GM21786 (cell line): ENCODE data around the gene KIF26B.
"Not testable (repeated sequence)": the region's sequence is repeated elsewhere in the genome, so short reads cannot be mapped to it uniquely, and the experiment has no call there.

Source experiments
- ATAC-seq: cut with Tn5 transposase; IDR thresholded peaks from one replicate; pipeline ENCODE4 v1.9.1; 2021; ENCODE audit not compliant: unreplicated experiment

Gene KIF26B

GRCh38 chr1:245710961-245711903 lies 556.4 kb downstream of the KIF26B start:
- no peak for ATAC-seq

- not testable (repeated sequence) for ATAC-seq
These were observed 559.2 kb downstream of the KIF26B start for GRCh38 chr1:245714027-245714426.

- no peak for ATAC-seq
These were observed 560.5 kb downstream of the KIF26B start for GRCh38 chr1:245715291-245715701.

GRCh38 chr1:245715970-245716369 lies 561.2 kb downstream of the KIF26B start:
- ATAC-seq = no peak

GRCh38 chr1:245716561-245716960 lies 561.8 kb downstream of the KIF26B start:
- ATAC-seq = no peak

- no peak for ATAC-seq
These were observed 562.8 kb downstream of the KIF26B start for GRCh38 chr1:245717611-245718010.

GRCh38 chr1:245718123-245718522 lies 563.3 kb downstream of the KIF26B start:
- ATAC-seq = no peak

- ATAC-seq = no peak
These were observed 564.2 kb downstream of the KIF26B start for GRCh38 chr1:245718951-245719350.

GRCh38 chr1:245721488-245721887 lies 566.7 kb downstream of the KIF26B start:
- ATAC-seq = no peak

- not testable (repeated sequence) for ATAC-seq
These were observed 573.2 kb downstream of the KIF26B start for GRCh38 chr1:245728035-245728434.

- ATAC-seq = no peak
These were observed 576.0 kb downstream of the KIF26B start for GRCh38 chr1:245730801-245731200.

- ATAC-seq = not testable (repeated sequence)
These were observed 585.6 kb downstream of the KIF26B start for GRCh38 chr1:245740336-245740735.

- ATAC-seq = no peak
These were observed 588.1 kb downstream of the KIF26B start for GRCh38 chr1:245742896-245743295.

- no peak for ATAC-seq
These were observed 593.5 kb downstream of the KIF26B start for GRCh38 chr1:245748240-245748639.

GRCh38 chr1:245748646-245749045 lies 593.9 kb downstream of the KIF26B start:
- ATAC-seq = no peak

- no peak for ATAC-seq
These were observed 594.3 kb downstream of the KIF26B start for GRCh38 chr1:245749053-245749452.

- ATAC-seq = no peak
These were observed 595.5 kb downstream of the KIF26B start for GRCh38 chr1:245750261-245750660.

GRCh38 chr1:245751116-245751515 lies 596.3 kb downstream of the KIF26B start:
- ATAC-seq = no peak

- no peak for ATAC-seq
These were observed 597.1 kb downstream of the KIF26B start for GRCh38 chr1:245751726-245752470.

- no peak for ATAC-seq
These were observed 597.8 kb downstream of the KIF26B start for GRCh38 chr1:245752561-245752960.

GRCh38 chr1:245753807-245754206 lies 599.0 kb downstream of the KIF26B start:
- ATAC-seq = no peak

GRCh38 chr1:245754463-245754961 lies 599.7 kb downstream of the KIF26B start:
- ATAC-seq = no peak
